ENCODE data around the gene SECTM1.
A peak's percentile ranks its signal among the peaks of the same experiment; 100 is the strongest.

Gene SECTM1

DNA sequence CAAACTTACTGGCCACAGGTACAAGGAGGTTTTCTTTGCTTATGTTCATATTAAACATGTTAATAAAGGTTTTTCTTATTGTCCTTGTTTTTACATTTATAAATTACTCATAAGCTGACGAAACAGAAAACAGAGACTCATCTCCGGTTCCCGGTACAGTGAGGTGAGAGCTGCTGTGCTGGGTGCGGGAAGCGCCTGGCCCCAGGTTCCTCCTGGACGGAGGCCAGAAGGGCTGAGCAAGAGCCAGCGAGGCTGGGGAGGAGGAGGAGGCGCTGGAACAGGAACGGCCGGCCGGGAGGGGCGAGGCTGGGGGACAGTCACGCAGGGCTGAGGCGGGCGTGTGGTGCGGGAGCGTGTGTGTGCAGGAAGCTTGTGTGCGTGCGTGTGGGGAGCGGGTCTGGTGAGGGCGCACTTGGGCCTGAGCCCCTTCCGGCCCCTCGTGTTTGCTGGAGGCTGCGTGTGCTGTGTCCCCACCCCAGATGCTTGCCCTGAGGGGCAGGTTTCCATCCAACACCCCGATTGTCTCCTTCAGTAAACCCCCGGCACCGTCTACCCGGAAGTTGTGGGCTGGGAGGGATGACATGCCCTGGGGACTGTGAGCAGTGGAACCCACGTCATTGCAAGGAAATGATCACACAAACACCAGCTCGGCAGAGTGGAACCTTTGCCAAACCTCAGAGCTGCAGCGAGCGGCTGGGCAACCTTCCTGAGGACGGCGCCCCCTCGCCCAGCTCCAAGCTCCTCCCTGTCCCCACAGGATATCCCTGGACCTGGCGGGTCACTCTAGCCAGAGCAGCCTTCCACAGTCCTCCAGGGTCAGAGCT is 35.6 kb downstream of the SECTM1 start:
- DNase-seq, result peak; percentile 65

GRCh38 chr17:82297280-82297713 is 36.3 kb downstream of the SECTM1 start:
- DNase-seq, result no peak

DNA sequence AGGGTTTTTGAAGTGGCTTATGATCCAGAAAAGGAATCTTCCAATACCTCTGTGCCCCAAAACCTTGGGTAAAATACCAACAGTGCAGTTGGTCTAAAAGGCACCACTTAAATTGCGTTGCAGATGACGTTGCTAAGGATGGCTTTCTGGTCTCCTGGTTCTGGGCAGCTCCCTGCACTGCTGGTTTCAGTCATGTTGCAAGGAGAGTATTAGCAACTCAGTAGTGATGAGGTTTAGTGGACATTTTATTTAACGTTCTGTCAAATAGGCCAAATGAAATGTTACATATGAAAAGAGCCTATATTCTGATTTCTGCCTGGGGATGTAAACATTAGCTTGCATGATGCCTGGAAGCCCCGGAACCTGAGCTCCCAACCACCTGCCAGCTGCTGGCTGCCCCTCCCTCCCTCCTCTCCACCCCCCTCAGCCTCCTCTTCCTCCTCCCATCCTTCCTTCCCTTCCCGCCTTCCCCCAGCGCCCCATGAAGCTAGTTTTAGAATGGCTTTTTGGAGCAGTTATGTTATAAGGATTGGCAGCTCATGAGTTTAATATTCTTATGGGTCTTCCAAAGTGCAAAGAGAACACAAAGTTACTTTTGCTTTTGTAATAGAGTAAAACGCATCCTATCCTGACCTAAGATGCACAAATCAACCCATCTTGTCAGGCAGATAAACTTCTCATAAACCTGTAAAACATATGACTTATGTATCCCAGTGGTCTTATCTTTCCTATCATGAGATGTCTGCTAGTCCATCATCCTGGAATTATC is 36.9 kb downstream of the SECTM1 start:
- DNase-seq, result no peak

GRCh38 chr17:82295472-82295814 is 38.1 kb downstream of the SECTM1 start:
- no peak for DNase-seq

DNA sequence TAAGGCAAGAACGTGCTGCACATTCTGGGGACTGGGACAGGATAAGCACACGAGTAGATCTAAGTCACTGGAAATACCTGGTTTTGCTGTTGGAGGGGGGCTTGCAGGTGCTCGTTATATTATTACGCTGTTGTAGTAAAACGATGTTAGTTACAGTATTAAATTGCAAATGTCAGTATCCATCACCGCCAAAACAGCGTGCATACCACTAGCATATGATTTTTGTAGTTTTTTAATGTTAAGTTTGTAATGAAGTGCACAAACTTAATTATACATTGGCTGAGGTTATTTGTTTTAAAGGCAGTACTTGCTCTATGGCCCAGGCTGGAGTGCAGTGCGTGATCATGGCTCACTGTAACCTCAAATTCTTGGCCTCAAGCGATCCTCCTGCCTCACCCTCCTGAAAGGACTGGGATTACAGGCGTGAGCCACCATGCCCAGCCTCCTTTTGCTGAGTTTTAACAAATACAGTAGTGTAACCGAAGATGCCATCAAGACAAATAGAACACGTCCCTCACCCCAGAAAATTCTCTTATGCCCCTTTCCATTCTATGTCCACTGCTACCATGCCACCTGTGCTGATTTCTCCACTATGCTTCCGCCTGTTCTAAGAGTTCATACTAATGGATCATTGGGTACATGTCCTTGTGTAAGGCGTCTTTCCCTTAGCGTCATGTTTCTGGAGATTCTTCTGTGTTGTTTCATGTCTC is 39.3 kb downstream of the SECTM1 start:
- DNase-seq, result no peak

DNA sequence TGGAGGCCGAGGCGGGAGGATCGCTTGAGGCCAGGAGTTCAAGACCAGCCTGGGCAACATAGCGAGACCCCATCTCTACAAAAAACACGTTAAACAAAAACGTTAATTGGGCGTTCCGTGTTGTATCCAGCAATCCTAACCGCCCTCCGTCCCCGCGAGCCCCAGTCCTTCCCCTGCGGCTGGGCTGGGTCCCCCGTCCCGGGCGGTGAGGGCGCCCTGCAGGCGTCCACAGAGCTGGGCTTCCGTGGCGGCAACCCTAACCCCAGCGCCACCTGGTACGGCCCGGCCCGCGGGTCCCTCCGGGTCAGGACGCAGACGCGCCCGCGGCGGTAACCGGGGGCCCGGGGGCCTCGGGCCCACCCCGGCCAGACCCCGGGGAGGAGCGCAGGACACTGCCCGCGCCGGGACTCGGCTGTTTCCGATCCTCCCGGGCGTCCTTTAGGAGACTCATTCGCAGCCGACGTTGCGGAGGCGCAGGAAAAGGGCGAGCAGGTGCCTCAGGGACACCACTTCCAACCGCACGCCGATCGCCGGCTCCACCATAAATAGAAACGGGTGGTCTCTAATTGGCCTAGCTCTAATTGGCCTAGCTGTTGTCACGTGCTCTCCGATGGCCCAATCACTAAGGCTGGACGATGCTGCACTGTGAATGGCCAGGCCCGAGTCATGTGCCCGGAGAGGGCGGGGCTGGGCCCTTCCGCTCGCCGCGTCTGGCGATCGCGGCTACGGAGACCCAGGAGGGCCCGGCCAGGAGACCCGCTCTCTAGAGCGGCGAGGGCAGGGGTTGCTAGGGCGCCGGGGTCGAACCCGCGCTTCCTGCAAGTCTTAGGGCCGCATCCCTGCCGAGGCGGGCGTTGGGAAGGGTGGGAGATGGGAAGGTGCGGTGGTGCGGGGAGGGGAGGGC is 41.1 kb downstream of the SECTM1 start:
- DNase-seq, result peak; percentile 98

GRCh38 chr17:82291582-82292250 is 41.9 kb downstream of the SECTM1 start:
- DNase-seq, result no peak

- DNase-seq, result no peak
Measured at GRCh38 chr17:82287868-82288801, 45.4 kb downstream of the SECTM1 start.

DNA sequence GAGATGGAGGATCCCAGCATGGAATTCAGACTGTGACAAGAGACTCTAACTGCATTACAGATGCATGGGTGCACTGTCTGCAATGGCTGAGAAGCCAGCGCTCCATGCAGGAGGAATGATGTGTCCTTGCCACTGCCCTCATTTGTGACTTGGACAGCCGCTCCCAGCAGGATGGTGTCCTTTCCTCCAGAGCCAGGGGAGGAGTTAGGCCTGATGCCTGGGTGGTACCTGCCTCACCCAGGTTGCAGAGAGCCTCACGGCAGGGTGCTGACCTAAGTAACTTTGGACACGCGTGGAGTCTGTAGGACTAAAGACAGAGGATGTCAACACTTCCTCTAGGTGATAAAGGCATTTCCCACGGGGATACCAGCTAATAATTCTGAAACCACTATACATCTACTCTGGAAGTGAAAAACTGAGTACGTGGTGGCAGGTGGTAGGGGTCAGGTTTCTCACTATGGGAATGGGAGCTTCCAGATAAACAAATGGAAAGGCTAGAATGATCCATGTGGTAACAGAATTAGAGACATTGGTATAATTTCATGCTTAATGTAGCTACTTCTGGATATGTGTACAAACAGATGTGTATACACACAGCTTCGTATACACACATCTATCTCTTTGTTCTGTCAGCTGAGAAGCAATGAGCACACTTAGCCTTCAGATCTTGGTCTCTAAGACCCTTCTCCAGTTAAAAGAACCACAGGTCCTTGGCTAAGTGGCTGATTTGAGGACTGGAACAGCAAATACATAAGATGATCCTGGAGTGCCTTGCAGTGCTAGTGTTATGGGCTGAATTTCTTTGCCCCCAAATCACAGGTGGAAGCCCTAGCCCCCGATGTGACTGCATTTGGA is 46.3 kb downstream of the SECTM1 start:
- no peak for DNase-seq

- DNase-seq, result no peak
Measured at GRCh38 chr17:82285141-82285540, 48.4 kb downstream of the SECTM1 start.

GRCh38 chr17:82283208-82283749 is 50.3 kb downstream of the SECTM1 start:
- no peak for DNase-seq

DNA sequence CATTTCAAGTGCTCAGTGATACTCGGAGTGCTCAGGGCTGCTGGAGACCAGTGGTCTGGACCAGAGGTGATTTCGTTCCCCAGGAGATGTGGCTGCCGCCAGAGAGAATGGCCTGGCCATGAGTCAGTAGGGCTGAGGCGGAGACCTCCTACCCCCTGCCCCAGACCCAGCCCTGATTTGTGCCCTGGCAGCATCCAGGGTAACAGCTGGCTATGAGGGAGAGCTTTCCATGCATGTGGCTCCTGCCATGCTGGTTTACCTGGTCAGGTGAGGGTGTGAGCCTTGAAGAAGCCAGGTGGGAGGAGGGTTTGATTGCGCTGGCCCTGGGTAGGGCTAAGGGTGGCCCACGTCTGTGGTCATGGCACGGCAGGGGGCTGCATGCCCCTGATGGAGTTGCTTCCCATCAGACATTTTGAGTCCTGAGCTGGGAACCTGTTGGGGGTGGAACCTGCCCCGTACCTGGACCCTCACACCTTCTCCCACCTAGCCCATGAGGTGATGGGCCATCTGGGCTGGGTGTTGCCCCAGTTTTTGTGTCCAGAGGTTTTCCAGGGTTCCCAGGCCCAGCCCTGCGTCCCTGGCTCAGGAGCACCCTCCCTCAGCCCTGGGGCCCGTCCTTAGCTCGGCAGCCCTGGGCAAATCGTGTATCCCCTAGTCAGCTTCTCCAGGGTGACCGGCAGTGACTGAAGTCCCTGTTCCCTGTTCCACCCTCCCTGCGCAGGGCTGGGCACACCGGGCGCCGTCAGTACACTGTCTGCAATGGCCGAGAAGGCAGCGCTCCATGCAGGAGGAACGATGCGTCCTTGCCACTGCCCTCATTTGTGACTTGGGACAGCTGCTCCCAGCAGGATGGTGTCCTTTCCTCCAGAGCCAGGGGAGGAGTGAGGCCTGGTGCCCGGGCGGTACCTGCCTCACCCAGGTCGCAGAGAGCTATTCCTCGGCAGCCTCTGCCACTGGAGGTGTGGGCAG is 51.0 kb downstream of the SECTM1 start:
- DNase-seq, result no peak

DNA sequence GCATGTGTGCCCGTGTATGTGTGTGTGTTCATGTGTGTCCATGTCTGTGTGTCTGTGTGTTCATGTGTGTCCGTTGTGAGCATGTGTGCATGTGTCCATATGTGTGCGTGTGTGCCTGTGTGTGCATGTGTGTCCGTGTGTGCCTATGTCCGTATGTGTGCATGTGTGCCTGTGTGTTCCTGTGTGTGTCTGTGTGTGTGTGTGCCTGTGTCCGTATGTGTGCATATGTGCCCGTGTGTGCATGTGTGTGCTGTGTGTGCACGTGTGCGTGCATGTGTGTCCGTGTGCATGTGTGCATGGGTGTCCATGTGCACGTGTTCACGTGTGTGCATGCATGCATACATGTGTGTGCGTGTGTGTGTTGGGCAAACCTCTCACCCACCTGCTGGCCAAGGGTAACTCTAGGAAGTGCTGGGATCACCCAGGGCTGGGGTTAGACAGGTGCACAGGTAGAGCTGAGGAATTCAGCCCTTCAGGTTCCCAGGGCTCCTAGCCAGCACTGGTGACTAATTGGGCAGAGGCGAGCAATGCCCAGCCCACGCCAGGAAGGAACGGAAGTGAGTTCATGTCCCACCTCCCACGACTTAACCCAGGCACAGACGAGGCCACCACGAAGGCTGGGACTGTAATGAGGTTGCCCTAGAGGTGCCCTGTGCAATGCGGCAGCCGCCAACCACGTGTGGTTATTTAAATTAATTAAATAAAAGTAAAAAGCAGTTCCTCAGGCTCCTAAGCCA is 51.9 kb downstream of the SECTM1 start:
- DNase-seq, result no peak

DNA sequence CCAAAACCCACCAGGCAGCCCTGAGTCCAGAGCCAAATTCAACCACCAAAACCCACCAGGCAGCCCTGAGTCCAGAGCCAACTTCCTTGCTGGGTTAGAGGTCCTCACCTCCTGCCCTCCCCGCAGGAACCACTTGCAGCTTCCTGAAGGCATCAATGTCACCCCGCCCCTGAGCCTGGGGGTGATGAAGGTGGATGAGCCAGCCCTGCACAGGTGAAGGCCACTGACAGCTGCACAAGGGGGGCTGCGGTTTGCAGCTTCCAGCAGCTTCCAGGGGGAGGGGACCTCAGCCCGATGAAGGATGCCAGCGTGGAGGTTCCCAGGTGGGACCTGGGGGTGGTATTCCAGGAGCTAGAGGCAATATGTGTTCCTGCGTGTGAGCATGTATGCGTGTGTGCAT is 52.5 kb downstream of the SECTM1 start:
- no peak for DNase-seq

DNA sequence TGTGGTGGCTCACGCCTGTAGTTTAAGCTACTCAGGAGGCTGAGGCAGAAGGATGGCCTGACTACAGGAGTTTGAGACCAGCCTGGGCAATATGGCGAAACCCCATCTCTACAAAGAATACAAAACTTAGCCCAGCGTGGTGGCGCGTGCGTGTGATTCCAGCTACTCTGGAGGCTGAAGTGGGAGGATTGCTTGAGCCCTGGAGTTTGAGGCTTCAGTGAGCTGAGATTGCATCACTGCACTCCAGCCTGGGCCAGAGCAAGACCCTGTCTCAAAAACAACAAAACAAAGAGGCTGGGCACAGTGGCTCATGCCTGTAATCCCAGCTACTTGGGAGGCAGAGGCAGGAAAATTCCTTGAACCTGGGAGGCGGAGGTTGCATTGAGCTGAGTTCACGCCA is 53.0 kb downstream of the SECTM1 start:
- no peak for DNase-seq

DNA sequence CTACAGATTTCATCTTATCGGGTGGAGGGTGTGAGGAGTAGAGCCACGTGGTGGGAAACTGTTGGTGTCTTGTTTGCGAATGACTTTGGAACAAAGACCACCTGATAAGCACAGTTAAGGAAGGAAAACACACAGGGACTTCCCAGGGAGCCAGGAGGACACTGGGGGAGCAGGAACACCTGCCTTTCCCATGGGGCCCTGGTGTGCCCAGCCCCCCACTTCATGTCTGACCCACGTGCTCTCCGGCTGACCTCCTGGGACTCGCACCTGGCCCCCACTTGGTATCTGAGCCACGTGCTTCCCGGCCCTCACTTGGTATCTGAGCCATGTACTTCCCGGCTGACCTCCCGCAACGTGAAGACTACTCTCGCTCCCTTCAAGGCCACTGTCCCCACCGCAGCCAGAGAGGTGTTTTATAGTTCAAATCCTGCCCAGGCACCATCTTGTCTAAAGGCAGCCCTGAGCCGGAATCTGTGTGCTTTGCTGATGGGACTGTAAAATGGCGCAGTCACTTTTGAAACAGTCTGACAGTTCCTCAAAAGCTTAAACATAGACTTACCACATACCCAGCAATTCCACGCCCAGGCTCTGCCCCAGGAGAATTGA is 54.7 kb downstream of the SECTM1 start:
- no peak for DNase-seq

- DNase-seq, result no peak
Measured at GRCh38 chr17:82278308-82278707, 55.3 kb downstream of the SECTM1 start.
